Measurements from ENCODE around the gene KCNQ1OT1. TPM values are rescaled to one million over a fixed set of nuclear protein-coding genes. Genes with fewer than 3 reads are reported as not detected.

Gene KCNQ1OT1
- total RNA-seq, 1 experiment from 2014 or later = 2.4 TPM

DNA sequence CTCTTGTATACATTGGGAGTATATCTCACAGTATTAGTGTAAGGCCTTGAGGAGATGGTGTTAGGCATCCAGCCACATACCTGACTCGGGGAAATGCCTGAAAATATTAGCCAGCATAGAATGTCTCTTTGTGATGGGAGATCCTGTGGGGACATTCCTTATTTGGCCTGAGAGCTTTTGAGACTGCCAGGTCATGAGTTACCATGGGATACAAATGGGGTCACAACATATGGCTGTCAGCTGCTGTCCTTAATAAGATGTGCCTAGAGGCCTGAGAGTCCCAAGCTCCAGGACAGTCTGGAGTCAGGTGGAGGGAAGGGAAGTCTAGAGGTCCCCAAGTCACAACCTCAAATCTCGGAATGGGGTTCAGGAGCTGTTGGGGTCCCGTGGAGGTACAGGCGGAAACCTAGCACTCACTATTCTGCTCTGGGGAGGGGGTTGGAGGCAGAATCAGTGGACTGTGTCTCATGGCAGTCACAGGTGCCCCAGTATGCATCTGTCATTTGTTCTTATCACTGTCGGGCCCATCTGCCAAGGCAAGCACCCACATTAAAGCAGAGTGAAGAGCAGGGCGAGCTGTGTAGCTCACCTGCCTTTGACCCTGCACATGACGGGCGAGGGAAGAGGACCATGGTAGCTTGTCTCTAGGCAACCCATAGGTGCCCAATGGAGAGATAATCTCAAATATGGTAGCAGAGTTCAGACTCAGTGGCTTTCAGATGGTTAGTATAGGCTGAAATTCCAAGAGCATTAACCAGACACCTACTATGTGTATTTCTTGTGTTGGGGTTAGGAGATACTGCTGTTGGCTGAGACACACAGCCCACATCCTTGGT is 29.9 kb downstream of the KCNQ1OT1 start:
- ChIA-PET CTCF (no interaction called here), POLR2A (no interaction called here)
- Mint-ChIP-seq H3K9me3 (no peaks in the 10 kb centered on the region), H3K4me3 (no peak overlapping the region), H3K36me3 (peaks cover 10% of the 10 kb centered on the region), H3K4me1 (peaks cover 2% of the 10 kb centered on the region), H3K27ac (no peak overlapping the region; the same call in 1 of the 2 replicates), H3K27me3 (ENCODE audit: low read depth) (peaks cover 14% of the 10 kb centered on the region)
- DNase-seq (ENCODE audit: low spot score) (no peak), ATAC-seq (no peak)
- TF ChIP-seq FOXJ3 (CRISPR knock-in tag; IDR thresholded peaks at IDR 0.05; ENCODE audit: borderline replicate concordance) (no peak), HMGA2 (CRISPR knock-in tag; IDR thresholded peaks at IDR 0.05) (no peak), ATF6 (CRISPR knock-in tag; IDR thresholded peaks at IDR 0.05) (no peak), IRF2 (CRISPR knock-in tag; IDR thresholded peaks at IDR 0.05; ENCODE audit: borderline replicate concordance, low read depth) (no peak)

DNA sequence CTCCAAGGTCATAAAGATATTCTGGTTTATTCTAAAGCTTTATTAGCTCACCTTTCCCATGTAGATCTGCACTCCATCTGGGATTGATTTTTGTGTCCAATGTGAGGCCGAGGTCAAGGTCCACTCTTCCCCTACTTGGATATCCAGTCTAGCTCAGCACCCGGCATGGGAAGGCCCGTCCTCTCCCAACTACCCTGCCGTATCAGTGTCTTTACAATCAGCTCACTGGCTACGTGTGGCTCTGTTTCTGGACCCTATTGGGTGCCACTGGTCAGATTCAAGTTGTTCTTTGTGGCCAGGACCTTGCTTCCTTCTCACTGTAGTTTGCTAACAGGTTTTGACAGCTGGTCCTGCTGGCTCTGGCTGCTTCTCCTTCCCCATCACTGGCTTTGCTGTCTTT is 30.9 kb downstream of the KCNQ1OT1 start:
- Mint-ChIP-seq H3K4me1 (no peaks in the 10 kb centered on the region; the same call in 1 of the 2 replicates), H3K27me3 (ENCODE audit: low read depth) (peaks cover 20% of the 10 kb centered on the region), H3K27ac (no peak overlapping the region), H3K4me3 (no peak overlapping the region), H3K9me3 (no peaks in the 10 kb centered on the region), H3K36me3 (peaks cover 14% of the 10 kb centered on the region)
- POLR2A ChIA-PET = no interaction called here
- no peak for ATAC-seq
- TF ChIP-seq PRDM15 (CRISPR knock-in tag; IDR thresholded peaks at IDR 0.05) (no peak), ZNF317 (CRISPR knock-in tag; IDR thresholded peaks at IDR 0.05; ENCODE audit: borderline replicate concordance, low read depth) (no peak), PREB (CRISPR knock-in tag; IDR thresholded peaks at IDR 0.05; ENCODE audit: borderline replicate concordance) (no peak), HMGA2 (CRISPR knock-in tag; IDR thresholded peaks at IDR 0.05) (no peak), ZNF138 (CRISPR knock-in tag; conservative IDR thresholded peaks at IDR 0.05) (no peak), ZNF396 (CRISPR knock-in tag; IDR thresholded peaks at IDR 0.05; ENCODE audit: borderline replicate concordance) (no peak), OVOL2 (CRISPR knock-in tag; IDR thresholded peaks at IDR 0.05; ENCODE audit: borderline replicate concordance) (no peak), MXD4 (CRISPR knock-in tag; IDR thresholded peaks at IDR 0.05; ENCODE audit: borderline replicate concordance) (no peak), KAT7 (CRISPR knock-in tag; IDR thresholded peaks at IDR 0.05; ENCODE audit: borderline replicate concordance) (no peak), SOX15 (CRISPR knock-in tag; IDR thresholded peaks at IDR 0.05) (no peak), ZNF219 (CRISPR knock-in tag; IDR thresholded peaks at IDR 0.05; ENCODE audit: borderline replicate concordance) (no peak), SMAD4 (CRISPR knock-in tag; IDR thresholded peaks at IDR 0.05) (no peak), EMX1 (CRISPR knock-in tag; IDR thresholded peaks at IDR 0.05) (no peak)
- TF ChIP-seq, protein P1, sequence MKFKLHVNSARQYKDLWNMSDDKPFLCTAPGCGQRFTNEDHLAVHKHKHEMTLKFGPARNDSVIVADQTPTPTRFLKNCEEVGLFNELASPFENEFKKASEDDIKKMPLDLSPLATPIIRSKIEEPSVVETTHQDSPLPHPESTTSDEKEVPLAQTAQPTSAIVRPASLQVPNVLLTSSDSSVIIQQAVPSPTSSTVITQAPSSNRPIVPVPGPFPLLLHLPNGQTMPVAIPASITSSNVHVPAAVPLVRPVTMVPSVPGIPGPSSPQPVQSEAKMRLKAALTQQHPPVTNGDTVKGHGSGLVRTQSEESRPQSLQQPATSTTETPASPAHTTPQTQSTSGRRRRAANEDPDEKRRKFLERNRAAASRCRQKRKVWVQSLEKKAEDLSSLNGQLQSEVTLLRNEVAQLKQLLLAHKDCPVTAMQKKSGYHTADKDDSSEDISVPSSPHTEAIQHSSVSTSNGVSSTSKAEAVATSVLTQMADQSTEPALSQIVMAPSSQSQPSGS (CRISPR knock-in tag; IDR thresholded peaks at IDR 0.05; ENCODE audit: borderline replicate concordance, low read depth) = no peak
- TF ChIP-seq, protein P2, sequence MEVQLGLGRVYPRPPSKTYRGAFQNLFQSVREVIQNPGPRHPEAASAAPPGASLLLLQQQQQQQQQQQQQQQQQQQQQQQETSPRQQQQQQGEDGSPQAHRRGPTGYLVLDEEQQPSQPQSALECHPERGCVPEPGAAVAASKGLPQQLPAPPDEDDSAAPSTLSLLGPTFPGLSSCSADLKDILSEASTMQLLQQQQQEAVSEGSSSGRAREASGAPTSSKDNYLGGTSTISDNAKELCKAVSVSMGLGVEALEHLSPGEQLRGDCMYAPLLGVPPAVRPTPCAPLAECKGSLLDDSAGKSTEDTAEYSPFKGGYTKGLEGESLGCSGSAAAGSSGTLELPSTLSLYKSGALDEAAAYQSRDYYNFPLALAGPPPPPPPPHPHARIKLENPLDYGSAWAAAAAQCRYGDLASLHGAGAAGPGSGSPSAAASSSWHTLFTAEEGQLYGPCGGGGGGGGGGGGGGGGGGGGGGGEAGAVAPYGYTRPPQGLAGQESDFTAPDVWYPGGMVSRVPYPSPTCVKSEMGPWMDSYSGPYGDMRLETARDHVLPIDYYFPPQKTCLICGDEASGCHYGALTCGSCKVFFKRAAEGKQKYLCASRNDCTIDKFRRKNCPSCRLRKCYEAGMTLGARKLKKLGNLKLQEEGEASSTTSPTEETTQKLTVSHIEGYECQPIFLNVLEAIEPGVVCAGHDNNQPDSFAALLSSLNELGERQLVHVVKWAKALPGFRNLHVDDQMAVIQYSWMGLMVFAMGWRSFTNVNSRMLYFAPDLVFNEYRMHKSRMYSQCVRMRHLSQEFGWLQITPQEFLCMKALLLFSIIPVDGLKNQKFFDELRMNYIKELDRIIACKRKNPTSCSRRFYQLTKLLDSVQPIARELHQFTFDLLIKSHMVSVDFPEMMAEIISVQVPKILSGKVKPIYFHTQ (CRISPR knock-in tag; IDR thresholded peaks at IDR 0.05) = no peak
- DNase-seq (ENCODE audit: low spot score) = no peak
- CTCF ChIA-PET = no interaction called here
